HG03060 (cell line): ENCODE data around the gene CR2.
"Not testable (repeated sequence)": the region's sequence is repeated elsewhere in the genome, so short reads cannot be mapped to it uniquely, and the experiment has no call there.

Source experiments
- ATAC-seq: cut with Tn5 transposase; IDR thresholded peaks from one replicate; pipeline ENCODE4 v1.9.1; 2021; ENCODE audit warnings: low read depth, moderate number of reproducible peaks; ENCODE audit not compliant: unreplicated experiment

Gene CR2

GRCh38 chr1:207502726-207503125, 48.6 kb downstream of the CR2 start:
- no peak for ATAC-seq

- ATAC-seq, result no peak
These were observed 49.8 kb downstream of the CR2 start for GRCh38 chr1:207503950-207504349.

- ATAC-seq, result no peak
These were observed 50.3 kb downstream of the CR2 start for GRCh38 chr1:207504438-207504837.

GRCh38 chr1:207510444-207510843, 56.3 kb downstream of the CR2 start:
- ATAC-seq, result no peak

DNA sequence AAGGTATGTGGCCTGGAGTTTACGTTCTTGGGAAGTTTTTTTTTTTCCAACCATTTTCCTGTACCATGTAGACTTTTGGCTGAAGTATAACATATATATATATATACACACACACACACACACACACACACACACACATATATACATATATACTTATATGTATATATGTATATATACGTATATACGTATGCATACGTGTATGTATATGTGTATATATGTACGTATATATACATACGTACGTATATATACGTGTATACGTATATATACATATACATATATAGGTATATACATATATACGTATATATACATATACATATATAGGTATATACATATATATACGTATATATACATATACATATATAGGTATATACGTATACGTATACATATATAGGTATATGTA, 60.8 kb downstream of the CR2 start:
- no peak for ATAC-seq

- no peak for ATAC-seq
These were observed 62.6 kb downstream of the CR2 start for GRCh38 chr1:207516729-207517128.

- no peak for ATAC-seq
These were observed 64.6 kb downstream of the CR2 start for GRCh38 chr1:207518608-207519236.

GRCh38 chr1:207519505-207520399, 65.6 kb downstream of the CR2 start:
- ATAC-seq, result no peak

GRCh38 chr1:207520400-207521345, 66.5 kb downstream of the CR2 start:
- ATAC-seq, result not testable (repeated sequence)

DNA sequence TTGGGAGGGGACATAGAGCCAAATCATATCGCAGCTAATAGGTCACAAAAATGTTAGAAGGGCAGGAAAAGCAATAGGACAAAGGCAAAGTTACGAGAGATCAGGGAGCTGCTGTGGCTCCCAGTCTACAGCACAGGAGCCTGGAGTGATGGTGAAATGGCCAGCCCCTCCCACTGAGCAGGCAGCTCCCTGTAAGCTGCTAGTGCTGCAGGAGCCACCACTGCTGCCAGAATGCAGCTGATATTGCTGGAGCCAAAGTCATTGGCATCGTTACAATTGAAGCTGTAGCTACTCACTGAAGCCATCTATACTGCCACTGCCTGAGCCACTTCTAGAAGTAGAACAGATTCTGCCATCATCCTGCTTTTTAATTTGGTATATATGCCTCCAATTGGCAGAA, 71.1 kb downstream of the CR2 start:
- ATAC-seq, result not testable (repeated sequence)

DNA sequence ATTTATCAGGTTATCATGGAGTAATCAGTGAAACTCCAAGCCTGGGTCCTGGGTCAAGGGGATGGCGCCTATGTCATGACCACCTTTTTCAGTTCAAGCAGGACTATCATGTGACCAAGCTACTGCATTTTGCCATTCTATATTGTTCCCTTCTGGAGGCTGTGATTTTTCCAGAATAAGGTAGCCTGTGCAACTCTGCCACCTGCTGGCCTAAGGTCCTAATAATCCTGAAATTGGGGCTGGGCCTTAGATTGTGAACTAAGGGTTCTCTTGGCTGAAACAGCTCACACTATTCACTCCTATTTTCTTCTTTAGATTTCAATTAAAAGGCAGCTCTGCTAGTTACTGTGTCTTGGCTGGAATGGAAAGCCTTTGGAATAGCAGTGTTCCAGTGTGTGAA, 74.3 kb downstream of the CR2 start:
- not testable (repeated sequence) for ATAC-seq

DNA sequence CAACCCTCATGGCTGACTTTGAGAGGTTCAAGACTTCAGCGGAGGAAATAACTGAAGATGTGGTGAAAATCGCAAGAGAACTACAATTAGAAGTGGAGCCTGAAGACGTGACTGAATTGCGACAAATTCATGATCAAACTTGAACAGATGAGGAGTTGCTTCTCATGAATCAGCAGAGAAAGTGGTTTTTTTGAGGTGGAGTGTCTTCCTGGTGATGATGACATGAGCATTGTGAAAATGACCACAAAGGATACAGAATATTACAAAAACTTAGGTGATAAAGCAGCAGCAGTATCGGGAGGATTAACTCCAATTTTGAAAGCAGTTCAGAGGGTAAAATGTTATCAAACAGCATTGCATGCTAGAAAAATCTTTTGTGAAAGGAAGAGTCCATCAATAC, 82.1 kb downstream of the CR2 start:
- not testable (repeated sequence) for ATAC-seq
